Islet of Langerhans (tissue), 1 donor: ENCODE measurements around the gene LY6G6F.
"Not testable (repeated sequence)": the region's sequence is repeated elsewhere in the genome, so short reads cannot be mapped to it uniquely, and the experiment has no call there.

Source experiments
- FAIRE-seq: peaks from one replicate; lab custom pipeline; 2011; peaks lifted over from hg19 to GRCh38; lab: Jason Lieb, UNC

Gene LY6G6F

DNA sequence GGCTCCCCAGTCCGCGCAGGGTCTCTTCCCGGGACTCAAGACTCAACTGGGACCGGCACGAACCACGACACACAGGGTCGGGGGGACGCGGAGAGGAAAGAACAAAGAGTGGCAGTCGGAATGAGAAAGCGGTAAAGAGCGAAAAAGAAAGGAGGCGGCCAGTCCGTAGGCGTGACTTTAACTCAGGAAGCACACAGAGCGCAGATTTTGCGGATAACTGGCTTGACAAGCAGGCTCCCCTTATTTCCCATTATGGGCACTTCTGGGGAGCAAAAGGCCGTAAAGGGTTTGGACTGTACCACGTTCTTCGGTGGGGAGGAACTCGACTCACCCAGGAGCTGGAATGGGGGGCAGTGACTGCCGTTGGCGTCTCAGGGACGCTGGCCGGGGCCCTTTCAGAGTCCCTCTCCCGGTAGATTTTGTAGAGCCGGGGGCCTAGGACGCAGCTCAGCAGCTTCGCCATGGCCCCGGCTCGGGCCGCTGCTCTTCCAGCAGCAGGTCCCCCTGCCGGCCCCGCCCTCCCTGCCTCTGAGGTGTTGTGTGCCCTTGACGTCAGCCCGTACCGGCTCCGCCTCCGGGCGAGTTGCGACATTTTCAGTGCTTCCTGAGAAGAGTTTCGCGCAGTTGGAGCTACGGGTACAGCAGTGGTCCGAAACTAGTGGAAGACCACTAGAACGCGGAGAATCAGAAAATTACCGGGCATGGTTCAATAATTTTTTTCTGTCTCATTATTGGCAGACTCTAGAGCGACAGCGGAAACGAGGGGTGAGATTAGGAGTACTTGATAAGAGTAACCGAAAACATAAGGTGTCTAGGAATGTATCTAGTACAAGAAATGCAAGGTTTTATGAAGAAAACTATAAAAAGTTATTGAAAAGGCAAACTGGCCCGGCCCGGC is 3.6 kb upstream of the LY6G6F start, which contains the start of gene ABHD16A:
ABHD16A (minus strand) TSS at position 506 of the 898 bp plus-strand sequence; CDS start at position 463, 43 bp downstream.
- FAIRE-seq = peak; percentile 90

DNA sequence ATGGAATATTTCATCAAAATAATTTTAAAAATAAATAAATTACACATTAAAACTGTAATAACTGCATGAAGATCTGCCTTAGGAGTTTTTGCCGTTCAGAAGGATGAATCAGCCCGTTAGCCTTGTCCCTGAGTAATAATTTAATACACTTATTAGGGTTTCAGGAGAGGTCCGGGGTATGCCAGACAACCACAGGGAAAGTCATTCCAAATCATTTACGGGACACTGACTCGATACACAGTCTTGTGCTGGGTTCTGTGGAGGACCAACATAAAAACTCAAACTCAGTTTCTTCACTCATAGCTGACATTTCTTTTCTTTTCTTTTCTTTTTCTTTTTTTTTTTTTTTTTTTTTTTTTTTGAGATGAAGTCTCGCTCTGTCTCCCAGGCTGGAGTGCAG is 735 bp upstream of the LY6G6F start:
- FAIRE-seq = no peak

DNA sequence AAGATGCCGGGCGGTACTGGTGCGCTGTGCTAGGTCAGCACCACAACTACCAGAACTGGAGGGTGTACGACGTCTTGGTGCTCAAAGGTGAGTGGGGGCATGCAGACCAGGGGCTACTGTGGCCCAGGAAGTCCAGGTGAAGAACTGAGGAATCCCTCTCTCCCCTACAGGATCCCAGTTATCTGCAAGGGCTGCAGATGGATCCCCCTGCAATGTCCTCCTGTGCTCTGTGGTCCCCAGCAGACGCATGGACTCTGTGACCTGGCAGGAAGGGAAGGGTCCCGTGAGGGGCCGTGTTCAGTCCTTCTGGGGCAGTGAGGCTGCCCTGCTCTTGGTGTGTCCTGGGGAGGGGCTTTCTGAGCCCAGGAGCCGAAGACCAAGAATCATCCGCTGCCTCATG is 1.0 kb downstream of the LY6G6F start:
- FAIRE-seq = no peak

DNA sequence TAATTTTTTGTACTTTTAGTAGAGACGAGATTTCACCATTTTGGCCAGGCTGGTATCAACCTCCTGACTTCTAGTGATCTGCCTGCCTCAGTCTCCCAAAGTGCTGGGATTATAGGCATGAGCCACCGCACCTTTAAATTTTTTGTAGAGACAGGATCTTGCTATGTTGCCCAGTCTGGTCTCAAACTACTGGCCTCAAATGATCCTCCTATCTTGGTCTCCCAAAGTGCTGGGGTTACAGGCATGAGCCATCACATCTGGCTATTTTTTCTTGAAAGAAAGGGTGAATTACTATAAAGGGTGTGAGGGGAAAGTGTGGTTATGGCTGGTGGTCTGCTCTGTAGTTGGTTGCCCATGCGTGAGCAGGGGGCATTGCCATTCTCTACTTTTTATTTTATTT is 1.6 kb downstream of the LY6G6F start:
- no peak for FAIRE-seq

DNA sequence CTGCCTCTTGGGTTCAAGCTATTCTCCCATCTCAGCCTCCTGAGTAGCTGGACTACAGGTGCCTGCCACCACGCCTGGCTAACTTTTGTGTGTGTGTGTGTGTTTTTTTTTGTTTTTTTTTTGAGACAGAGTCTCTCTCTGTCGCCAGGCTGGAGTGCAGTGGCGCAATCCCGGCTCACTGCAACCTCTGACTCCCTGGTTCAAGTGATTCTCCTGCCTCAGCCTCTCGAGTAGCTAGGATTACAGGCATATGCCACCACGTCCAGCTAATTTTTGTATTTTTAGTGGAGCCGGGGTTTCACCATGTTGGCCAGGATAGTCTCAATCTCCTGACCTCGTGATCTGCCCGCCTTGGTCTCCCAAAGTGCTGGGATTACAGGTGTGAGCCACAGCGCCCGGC is 2.5 kb downstream of the LY6G6F start:
- not testable (repeated sequence) for FAIRE-seq

DNA sequence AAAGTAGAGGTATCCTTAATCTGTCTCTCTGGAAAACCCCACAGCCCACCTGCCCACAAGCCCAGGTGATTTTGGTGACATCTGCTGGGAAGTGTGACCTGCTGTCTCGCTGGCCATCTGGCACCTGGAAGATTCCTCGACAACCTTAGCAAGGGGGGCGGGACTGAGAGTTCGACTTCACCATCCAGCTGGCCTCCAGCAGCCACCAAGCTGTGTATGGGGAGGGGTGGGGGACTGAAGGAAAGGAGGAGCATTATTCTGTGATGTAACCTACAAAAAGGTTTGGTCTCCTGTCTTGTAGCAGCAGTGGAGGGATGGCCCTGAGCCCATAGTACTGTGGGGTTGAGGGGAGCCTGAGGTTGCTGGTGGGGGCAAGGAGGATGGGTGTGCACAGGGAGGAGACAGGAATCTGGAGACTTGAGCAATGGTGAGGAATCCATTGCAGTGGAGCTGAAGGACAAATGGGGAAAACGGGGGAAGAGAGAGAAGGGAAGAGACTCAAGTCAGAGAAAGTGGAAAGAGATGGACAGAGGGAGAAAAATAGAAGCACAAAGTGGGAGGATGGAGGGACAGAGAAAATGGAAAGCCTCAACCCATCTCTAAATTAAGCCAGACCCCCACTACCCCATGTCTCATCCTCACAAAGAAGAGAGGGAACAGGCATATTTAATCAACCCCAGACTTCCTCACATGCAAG is 4.0 kb downstream of the LY6G6F start:
- no peak for FAIRE-seq

DNA sequence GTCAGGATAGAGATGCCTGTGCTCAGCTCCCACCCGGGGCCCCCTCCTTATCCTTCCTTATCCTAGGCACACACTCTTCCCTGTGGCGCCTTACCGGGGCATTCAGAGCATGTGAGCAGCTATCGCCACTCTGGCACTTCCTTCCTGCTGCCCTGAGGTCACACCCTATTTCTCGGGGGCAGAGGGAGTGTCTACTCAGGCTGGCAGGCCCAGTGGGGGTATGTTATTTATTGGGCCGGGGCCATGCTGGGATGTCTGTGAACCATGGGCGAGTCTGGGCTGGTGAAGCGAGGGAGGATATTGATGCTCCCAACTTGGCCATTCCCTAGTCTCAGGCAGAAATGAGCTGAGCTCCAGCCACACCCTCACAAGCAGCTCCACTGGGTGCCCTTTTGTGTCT is 4.6 kb downstream of the LY6G6F start:
- no peak for FAIRE-seq

DNA sequence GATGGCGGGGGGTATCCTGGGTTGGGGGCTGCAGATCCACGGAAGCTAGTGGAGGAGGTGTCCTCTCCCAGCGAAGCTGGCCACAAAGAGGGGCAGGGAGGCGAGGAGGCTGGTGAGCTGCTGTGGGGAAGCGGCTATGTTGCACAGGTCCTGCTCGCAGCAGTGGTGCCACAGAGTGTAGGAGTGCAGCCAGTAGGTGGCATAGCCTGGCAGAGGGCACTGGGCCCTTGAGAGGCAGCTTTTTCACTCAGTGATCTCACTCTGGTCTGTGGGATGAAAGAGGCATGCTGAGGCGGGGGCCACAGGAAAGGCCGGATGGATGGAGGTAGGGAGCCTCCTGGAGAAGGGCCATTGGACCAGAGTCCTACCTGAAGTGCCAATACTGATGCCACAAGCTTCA is 5.6 kb downstream of the LY6G6F start:
- no peak for FAIRE-seq

DNA sequence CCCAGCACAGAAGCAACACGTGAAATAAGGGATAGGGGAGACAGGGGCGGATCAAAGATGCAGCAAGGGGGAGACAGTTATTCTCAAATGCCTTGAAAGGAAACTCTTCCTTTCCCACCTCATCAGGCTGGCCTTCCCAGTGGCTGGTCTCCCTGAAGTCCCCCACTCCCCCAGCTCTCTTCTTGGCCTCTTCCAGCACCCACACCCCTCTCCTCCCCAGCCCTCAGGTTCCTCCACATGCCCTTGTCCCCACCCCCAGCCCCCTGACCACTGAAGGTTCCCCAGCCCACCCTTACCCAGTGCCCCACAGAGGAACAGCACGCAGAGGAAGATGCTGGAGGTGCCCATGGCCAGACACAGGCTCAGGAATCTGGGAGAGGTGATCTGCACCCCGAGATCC is 6.8 kb downstream of the LY6G6F start:
- no peak for FAIRE-seq

DNA sequence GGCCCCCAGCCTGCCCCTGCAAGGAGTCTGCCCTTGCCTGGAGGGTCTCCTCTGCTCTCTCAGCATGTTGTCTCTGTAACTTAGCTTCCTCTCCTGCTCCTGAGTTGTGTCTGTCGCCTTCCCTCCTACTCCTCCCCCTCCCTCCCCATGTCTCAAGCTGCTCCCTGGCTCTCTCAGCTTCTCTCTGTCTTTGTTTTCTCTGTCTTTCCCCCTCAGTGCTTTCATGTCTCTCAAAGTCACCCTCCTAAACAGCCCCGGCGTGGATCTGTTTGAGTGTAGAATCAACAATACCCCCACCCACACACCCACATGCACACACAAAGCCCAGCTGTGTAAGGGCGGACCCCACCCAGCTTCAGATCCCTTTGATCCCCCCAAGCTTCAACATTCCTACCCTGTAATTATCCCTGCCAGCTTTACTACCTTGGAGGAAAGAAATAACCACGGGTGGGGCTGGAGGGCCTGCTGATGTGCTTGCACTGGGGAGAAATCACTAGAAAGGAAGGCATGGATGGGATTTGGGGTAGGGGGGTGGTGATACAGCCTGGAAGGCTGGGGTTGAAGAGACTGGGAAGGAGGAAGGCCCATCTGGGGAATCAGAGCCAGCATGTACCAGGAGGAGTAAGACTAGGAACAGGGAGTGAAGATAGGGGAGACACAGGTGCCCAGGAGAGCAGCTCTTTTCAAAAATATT is 7.5 kb downstream of the LY6G6F start:
- no peak for FAIRE-seq

DNA sequence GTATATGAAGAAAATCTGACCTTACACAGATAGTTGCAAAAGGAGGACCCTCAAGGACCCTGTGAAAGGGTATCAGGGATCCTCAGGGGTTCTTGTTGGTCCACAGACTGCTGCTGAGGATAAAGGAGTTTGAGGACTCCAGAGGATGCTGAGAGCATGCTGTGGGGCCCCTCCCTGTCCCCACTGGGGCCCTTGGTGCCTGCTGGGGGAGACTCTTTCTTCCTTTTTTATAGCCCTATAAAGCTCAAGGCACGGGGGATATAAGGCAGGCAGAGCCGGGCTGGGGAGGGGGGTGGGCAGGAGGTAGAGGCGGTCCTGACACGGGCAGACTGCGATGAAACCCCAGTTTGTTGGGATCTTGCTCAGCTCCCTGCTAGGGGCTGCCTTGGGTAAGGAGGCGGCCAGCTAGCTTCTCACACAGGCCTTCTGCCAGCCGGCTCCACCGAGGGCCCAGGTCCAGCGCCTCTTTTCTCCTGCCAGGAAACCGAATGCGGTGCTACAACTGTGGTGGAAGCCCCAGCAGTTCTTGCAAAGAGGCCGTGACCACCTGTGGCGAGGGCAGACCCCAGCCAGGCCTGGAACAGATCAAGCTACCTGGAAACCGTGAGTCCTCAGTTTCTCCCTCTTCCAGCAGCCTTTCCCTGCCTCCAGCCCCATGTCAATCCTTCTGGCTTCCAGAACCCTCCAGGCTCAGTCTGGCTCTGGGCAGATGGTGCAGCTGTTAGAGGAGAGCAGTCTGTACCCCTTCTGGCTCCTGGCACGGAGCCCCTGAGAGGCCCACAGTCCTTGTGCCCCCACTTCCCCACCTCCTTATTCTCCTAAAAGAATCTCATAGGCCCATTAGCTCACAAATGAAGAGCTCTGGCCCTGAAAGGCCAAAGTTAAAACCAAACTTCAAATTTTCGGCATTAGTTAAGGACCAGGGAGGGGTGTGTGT is 8.6 kb downstream of the LY6G6F start, which contains the start of gene LY6G6D:
LY6G6D (plus strand) TSS at position 327 of the 937 bp plus-strand sequence; CDS start at position 335, 8 bp downstream.
- FAIRE-seq = no peak

DNA sequence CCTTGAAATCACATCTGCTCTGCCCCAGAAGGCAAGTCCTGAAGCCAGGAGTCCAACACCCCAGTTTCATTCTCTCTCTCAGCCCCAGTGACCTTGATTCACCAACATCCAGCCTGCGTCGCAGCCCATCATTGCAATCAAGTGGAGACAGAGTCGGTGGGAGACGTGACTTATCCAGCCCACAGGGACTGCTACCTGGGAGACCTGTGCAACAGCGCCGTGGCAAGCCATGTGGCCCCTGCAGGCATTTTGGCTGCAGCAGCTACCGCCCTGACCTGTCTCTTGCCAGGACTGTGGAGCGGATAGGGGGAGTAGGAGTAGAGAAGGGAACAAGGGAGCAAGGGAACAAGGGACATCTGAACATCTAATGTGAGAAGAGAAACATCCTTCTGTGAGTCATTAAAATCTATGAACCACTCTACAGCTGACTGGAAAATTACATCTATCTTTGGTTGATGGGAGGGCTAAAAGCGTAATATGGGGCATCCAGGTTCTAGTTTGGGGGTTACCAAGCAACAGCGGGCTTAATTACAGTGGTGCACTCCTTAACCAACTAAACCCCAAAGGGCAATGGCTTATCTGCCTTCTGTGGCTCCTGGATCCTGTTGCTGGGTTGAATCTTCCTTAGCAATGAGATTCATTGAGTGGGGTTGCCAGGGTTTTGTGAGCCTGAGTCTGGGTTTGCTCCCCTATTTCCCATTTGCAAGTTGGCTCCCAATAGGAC is 11.0 kb downstream of the LY6G6F start:
- no peak for FAIRE-seq

DNA sequence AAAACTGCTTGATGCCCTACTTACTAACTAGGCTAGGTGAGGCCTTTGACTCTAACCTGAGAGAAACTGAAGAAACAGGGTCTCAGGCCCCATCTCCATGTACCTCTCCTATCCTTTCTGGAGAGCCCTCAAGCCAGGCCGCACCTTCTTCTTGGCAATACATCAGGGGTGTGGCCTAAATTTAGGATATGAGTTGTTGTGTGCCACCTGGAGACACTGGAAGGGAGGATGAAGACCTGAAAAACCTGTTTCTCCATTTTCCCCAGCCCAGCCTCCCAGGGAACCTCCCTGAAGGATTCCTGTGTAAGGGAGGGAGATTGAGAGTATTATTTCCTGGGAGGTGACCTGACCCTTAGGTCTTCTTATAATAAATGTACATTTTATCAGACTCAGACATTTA is 11.6 kb downstream of the LY6G6F start:
- no peak for FAIRE-seq

DNA sequence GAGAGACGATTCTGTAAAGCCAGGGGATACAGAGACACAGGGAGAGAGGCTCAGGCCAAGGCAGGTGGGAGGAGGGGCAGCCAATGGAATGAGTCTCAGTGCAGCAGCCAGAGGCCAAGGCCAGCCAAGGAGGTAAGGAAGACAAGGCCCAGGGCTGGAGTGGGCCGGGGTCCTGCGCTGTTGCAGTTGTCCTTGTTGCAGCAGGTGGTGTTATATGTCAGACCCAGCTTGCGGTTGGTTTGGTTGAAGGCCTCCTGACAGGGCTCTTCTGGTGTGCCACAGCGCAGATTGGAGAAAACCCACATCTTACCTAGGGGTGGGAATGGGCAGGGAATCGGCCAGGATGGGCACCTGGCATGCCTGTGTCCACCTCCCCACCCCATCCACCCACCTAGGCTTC is 12.3 kb downstream of the LY6G6F start:
- FAIRE-seq = no peak

DNA sequence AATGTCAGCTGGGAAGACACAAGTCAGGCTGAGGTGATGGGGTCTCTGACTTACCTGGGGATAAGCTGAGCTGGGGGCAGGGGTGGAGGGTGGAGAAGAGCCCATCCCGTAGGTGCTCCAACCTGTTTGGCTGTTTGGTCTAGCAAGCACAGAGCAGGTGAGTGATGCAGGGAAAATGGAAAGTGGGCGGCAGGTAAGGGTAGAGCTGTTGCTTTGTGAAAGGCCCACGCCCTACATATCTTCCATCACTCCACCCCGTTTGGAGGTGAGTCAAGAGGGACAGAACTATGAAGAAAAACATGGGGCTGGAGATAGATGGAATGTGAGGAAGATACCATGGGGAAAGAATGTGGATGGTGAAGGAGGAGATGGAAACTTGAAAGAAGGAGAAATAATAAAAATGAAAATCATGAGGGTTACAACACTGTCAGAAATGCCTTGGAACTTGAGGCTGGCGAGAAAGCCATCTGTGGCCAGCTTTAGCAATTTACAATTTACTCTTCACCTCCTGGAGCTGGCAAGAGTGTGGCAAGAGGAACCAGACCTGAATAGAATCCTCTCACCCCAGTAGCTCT is 13.6 kb downstream of the LY6G6F start:
- no peak for FAIRE-seq

DNA sequence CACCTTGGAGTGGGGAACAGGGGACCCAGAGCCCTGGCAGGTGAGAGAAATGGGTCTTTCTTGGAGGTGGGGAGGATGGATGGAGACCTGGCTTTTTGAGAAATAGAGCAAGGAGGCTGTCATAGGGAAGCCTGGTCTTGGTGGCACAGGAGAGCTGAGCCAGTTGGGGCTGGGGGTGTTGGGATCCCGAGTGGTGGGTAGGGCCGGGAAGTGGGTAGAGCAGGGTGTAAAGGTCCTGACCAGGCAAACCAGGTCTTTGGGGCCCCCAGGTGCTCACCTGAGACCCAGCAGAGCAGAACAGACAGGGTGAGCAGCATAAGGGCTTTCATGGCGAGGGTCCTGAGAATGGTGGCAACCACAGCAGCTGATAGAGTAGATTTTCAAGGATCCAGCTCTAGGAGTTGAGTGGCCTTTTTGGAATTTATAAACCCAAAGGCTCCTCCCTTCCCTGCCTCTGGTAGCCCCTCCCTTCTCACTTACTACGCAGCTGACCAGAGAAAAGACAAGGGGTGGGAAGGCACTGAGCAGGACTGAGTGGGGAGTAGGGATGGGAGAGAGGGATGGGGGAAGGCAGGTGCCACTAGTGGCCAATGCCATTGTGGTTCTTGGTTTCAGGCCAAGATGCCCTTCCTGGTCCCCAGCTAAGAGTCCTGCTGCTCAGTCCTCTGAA is 14.8 kb downstream of the LY6G6F start, which contains the start of gene LY6G6C:
LY6G6C (minus strand) TSS at position 396 of the 670 bp plus-strand sequence; CDS start at position 329, 67 bp downstream.
- no peak for FAIRE-seq

DNA sequence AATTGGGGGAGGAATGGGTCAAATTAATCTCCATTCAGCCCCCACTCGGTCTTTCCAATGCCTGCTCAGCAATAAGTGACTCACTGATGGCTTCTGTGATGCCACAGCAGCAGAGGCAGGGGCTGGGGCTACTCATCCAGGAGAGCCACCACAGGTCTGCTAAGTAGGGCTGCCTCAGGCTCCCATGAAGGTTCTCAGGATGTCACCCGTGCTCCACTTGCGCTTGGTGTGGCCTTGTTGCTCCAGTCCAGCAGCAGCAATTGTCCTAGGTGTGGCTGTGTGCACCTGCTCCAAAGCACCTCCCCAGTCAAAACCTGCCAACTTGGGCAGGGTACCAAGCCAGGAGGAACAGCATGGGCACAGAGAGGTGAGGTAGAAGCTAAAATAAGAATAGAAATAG is 15.5 kb downstream of the LY6G6F start:
- FAIRE-seq = no peak

DNA sequence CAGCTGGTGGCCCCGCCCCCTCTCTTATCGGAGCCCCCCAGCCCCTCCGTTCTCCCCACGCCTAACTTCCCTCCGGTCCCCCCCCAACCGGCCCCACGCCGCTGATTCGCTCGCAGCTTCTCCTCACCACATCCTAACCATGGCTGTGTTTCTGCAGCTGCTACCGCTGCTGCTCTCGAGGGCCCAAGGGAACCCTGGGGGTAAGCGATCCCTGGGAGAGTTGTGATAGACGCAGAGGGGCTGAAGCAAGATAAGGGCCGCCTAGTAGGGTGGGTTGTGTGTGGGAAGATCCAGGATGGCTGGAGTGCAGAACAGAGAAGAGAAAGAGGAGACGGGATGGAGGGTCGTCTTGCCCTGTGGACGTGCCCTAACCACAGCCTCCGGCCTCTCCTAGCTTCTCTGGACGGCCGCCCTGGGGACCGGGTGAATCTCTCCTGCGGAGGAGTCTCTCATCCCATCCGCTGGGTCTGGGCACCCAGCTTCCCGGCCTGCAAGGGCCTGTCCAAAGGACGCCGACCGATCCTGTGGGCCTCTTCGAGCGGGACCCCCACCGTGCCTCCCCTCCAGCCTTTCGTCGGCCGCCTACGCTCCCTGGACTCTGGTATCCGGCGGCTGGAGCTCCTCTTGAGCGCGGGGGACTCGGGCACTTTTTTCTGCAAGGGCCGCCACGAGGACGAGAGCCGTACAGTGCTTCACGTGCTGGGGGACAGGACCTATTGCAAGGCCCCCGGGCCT is 16.7 kb downstream of the LY6G6F start, which contains the start of gene MPIG6B:
MPIG6B (plus strand) TSS at position 129 of the 735 bp plus-strand sequence; CDS start at position 140, 11 bp downstream.
- no peak for FAIRE-seq
